Lung (tissue), 13 donors: Measurements from ENCODE around the gene BTBD19. TPM values are rescaled to one million over a fixed set of nuclear protein-coding genes. Genes with fewer than 3 reads are reported as not detected.

Experiments used
- ATAC-seq: fragments of 200-7000 bp; cut with Tn5 transposase; one replicate; pipeline ENCODE4 v1.9.1; 2020; ENCODE audit warnings: moderate number of reproducible peaks; ENCODE audit not compliant: insufficient read depth, low FRiP score
- DNase-seq, 3 donors: peaks; one replicate each; pipeline ENCODE4 v3.0.0-alpha.2; 2013 to 2017
- H3K27ac ChIP-seq, 2 donors: one replicate each; pipeline ENCODE4 v1.5.1; 2013; ENCODE audit warnings: mild to moderate bottlenecking in 2 of 2, moderate library complexity in 2 of 2, control low read depth in 1 of 2, inconsistent platforms in 1 of 2, low read depth in 1 of 2, low read length in 1 of 2
- H3K27me3 ChIP-seq, 3 donors: one replicate each; pipeline ENCODE4 v1.5.1; 2013; ENCODE audit warnings: low read length in 2 of 3; ENCODE audit not compliant: control insufficient read depth in 3 of 3, insufficient read depth in 3 of 3
- H3K36me3 ChIP-seq, 4 donors: one replicate each; pipeline ENCODE4 v1.5.1; 2013; ENCODE audit warnings: low read length in 4 of 4, mild to moderate bottlenecking in 1 of 4, moderate library complexity in 1 of 4; ENCODE audit not compliant: control insufficient read depth in 4 of 4, insufficient read depth in 4 of 4
- H3K4me1 ChIP-seq, 5 donors: one replicate each; pipeline ENCODE4 v1.5.1; 2013; ENCODE audit warnings: low read length in 5 of 5, mild to moderate bottlenecking in 2 of 5, moderate library complexity in 1 of 5; ENCODE audit not compliant: control insufficient read depth in 5 of 5, insufficient read depth in 5 of 5
- H3K4me3 ChIP-seq: one replicate; pipeline ENCODE4 v1.5.1; 2013; ENCODE audit warnings: mild to moderate bottlenecking, control low read depth, moderate library complexity
- H3K9ac ChIP-seq, 2 donors: one replicate each; pipeline ENCODE4 v1.5.1; 2013; ENCODE audit warnings: low read length in 2 of 2, control low read depth in 1 of 2; ENCODE audit not compliant: insufficient read depth in 1 of 2
- H3K9me3 ChIP-seq, 4 donors: one replicate each; pipeline ENCODE4 v1.5.1; 2013; ENCODE audit warnings: low read length in 3 of 4, mild to moderate bottlenecking in 1 of 4, moderate library complexity in 1 of 4; ENCODE audit not compliant: control insufficient read depth in 4 of 4, insufficient read depth in 3 of 4
- WGBS, 2 donors: extraction: QIAGEN DNeasy Blood & Tissue Kit; methylation state at CpG; one replicate each; pipeline ENCODE4 v1.1.7; 2013; 5-methylcytosine and 5-hydroxymethylcytosine counted together
- polyA plus RNA-seq, 2 donors: library from polyadenylated mRNA; stranded (reverse); fragments of 200-250 nt; gene quantifications; one replicate each; pipeline ENCODE4 v1.2.1, GENCODE V29; 2013
- small RNA-seq: library from RNA; depleted of rRNA; stranded (forward); fragments of <200 nt; gene quantifications from one replicate; pipeline ENCODE3, GENCODE V24; 2014; ENCODE audit warnings: low replicate concordance
- total RNA-seq, 2 donors: library from RNA; depleted of rRNA in 1 of 2; stranded (reverse); fragments of >200 nt in 1 of 2; gene quantifications; one replicate each; pipeline ENCODE4 v1.2.1, GENCODE V29; 2014 to 2021
- TF ChIP-seq, protein P1 (sequence below): IDR thresholded peaks from 2 replicates; pipeline ENCODE4 v1.5.1; 2012; ENCODE audit warnings: mild to moderate bottlenecking; ENCODE audit errors: control extremely low read depth, extremely low read depth
- donor health status: control.
- donor health status: control.
- donor health status: Bipolar disorder and iron deficiency.
- donor health status: healthy.
- donor health status: DM: yes; HTN: yes; CAD: no.

The BTBD19 gene
- total and polyA plus RNA-seq, 4 donors: 5.6 to 20.0 (median 10.4) TPM

DNA sequence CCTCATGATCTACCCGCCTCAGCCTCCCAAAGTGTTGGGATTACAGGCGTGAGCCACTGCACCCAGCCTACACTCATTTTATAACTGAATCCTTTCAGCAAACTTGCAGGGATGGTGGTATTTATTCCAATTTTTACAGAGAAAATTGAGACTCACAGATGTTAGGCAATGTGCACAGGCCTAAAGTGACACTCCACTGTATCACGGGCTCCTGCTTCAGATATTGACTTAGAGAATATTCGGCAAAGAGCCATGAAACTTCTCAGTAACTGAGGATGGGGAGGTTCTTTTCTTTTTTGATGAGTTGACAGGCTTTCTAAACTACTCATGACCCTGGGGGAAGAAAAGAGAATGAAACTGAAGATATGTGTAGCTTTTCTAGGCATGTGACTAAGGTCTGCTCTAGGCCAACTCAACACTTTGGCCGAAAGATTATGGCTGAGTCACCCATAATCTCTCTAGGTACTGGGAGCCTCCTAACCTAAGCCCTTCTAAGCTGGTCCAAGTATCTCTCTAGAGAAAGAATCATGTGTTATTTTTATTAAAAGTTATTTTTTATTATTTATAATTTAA lies 54.6 kb downstream of the BTBD19 start:
- H3K36me3 ChIP-seq: peaks cover 0 to 7% (median 6%) of the 10 kb centered on the region in 4 donors
- H3K4me3 ChIP-seq: no peak overlapping the region
- 92 to 96% methylated on average over 5 of the region's 5 CpGs for WGBS, 2 donors
- H3K27me3 ChIP-seq: no peaks in the 10 kb centered on the region
- peaks cover 0 to 6% (median 0%) of the 10 kb centered on the region in 5 donors for H3K4me1 ChIP-seq
- TF ChIP-seq, protein P1, sequence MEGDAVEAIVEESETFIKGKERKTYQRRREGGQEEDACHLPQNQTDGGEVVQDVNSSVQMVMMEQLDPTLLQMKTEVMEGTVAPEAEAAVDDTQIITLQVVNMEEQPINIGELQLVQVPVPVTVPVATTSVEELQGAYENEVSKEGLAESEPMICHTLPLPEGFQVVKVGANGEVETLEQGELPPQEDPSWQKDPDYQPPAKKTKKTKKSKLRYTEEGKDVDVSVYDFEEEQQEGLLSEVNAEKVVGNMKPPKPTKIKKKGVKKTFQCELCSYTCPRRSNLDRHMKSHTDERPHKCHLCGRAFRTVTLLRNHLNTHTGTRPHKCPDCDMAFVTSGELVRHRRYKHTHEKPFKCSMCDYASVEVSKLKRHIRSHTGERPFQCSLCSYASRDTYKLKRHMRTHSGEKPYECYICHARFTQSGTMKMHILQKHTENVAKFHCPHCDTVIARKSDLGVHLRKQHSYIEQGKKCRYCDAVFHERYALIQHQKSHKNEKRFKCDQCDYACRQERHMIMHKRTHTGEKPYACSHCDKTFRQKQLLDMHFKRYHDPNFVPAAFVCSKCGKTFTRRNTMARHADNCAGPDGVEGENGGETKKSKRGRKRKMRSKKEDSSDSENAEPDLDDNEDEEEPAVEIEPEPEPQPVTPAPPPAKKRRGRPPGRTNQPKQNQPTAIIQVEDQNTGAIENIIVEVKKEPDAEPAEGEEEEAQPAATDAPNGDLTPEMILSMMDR: no peak
- H3K9ac ChIP-seq: no peak overlapping the region
- no peak for DNase-seq
- ATAC-seq: no peak
- no peaks in the 10 kb centered on the region for H3K9me3 ChIP-seq
- H3K27ac ChIP-seq: no peak overlapping the region

Small RNA genes within 50 kb of the gene (small RNA-seq; reads per million reads assigned to genes)
- not detected for gene AL136380.1
- gene SNORD38A: 98.3 reads per million, percentile 98 among the genes with 10 or more reads in this experiment
- not detected for gene SNORD38B
- 2,945 reads per million, percentile 100 among the genes with 10 or more reads in this experiment for gene SNORD46
- gene SNORD55: not detected

Other genes with a start within 250 kb of the BTBD19 start
- 10 to 100 TPM in 1 of 2 donors, 1 to 10 TPM in 1; 7.1 to 26.4 TPM for gene TMEM53, start 134.0 kb upstream of the BTBD19 start, total RNA-seq
- 10 to 100 TPM; 16.2 to 20.6 TPM for gene TMEM53, start 134.0 kb upstream of the BTBD19 start, polyA plus RNA-seq
- 10 to 100 TPM in 1 of 2 donors, 1 to 10 TPM in 1; 9.7 to 16.7 TPM for gene ARMH1, start 133.8 kb upstream of the BTBD19 start, total RNA-seq
- 10 to 100 TPM; 26.0 to 35.3 TPM for gene ARMH1, start 133.8 kb upstream of the BTBD19 start, polyA plus RNA-seq
- gene RNU5D-1, start 77.4 kb upstream of the BTBD19 start, total RNA-seq: not detected
- gene RNU5D-1, start 77.4 kb upstream of the BTBD19 start, polyA plus RNA-seq: not detected
- 1 to 10 TPM; 1.5 to 3.5 TPM for gene KIF2C, start 68.7 kb upstream of the BTBD19 start, total RNA-seq
- gene KIF2C, start 68.7 kb upstream of the BTBD19 start, polyA plus RNA-seq: 1 to 10 TPM; 1.5 to 2.7 TPM
- gene RPS8, start 33.0 kb upstream of the BTBD19 start, total RNA-seq: 1,000 to 10,000 TPM; 1,445 to 1,832 TPM
- gene RPS8, start 33.0 kb upstream of the BTBD19 start, polyA plus RNA-seq: 1,000 to 10,000 TPM; 1,551 to 3,558 TPM
- gene BEST4, start 20.4 kb upstream of the BTBD19 start, total RNA-seq: 1 to 10 TPM in 1 of 2 donors, under 1 TPM in 1; 0.23 to 1.4 TPM
- under 1 TPM; 0.33 to 0.79 TPM for gene BEST4, start 20.4 kb upstream of the BTBD19 start, polyA plus RNA-seq
- 10 to 100 TPM; 16.9 to 45.3 TPM for gene PLK3, start 8.1 kb upstream of the BTBD19 start, total RNA-seq
- 10 to 100 TPM; 28.7 to 78.5 TPM for gene PLK3, start 8.1 kb upstream of the BTBD19 start, polyA plus RNA-seq
- 10 to 100 TPM in 1 of 2 donors, 1 to 10 TPM in 1; 1.7 to 13.0 TPM for gene DYNLT4, start 1.2 kb upstream of the BTBD19 start, total RNA-seq
- 1 to 10 TPM; 2.3 to 6.1 TPM for gene DYNLT4, start 1.2 kb upstream of the BTBD19 start, polyA plus RNA-seq
- gene PTCH2, start 34.7 kb downstream of the BTBD19 start, total RNA-seq: 1 to 10 TPM in 1 of 2 donors, under 1 TPM in 1; 0.94 to 1.7 TPM
- under 1 TPM; 0.37 TPM for gene PTCH2, start 34.7 kb downstream of the BTBD19 start, polyA plus RNA-seq
- 10 to 100 TPM; 18.8 to 26.1 TPM for gene EIF2B3, start 178.1 kb downstream of the BTBD19 start, total RNA-seq
- 10 to 100 TPM; 14.9 to 25.0 TPM for gene EIF2B3, start 178.1 kb downstream of the BTBD19 start, polyA plus RNA-seq
- gene HECTD3, start 202.8 kb downstream of the BTBD19 start, total RNA-seq: 10 to 100 TPM; 21.9 to 46.7 TPM
- 10 to 100 TPM; 26.2 to 35.9 TPM for gene HECTD3, start 202.8 kb downstream of the BTBD19 start, polyA plus RNA-seq
- gene UROD, start 203.7 kb downstream of the BTBD19 start, total RNA-seq: 10 to 100 TPM; 65.8 to 71.6 TPM
- 10 to 100 TPM; 82.4 to 85.9 TPM for gene UROD, start 203.7 kb downstream of the BTBD19 start, polyA plus RNA-seq